ENCODE measurements around the gene ITPK1. TPM values are rescaled to one million over a fixed set of nuclear protein-coding genes. Genes with fewer than 3 reads are reported as not detected.

Gene ITPK1
- total RNA-seq, 2 donors from 2014 or later = 53.8 to 85.0 TPM

GRCh38 chr14:93051600-93052546, 63.9 kb downstream of the ITPK1 start:
- TF ChIP-seq, protein P1, sequence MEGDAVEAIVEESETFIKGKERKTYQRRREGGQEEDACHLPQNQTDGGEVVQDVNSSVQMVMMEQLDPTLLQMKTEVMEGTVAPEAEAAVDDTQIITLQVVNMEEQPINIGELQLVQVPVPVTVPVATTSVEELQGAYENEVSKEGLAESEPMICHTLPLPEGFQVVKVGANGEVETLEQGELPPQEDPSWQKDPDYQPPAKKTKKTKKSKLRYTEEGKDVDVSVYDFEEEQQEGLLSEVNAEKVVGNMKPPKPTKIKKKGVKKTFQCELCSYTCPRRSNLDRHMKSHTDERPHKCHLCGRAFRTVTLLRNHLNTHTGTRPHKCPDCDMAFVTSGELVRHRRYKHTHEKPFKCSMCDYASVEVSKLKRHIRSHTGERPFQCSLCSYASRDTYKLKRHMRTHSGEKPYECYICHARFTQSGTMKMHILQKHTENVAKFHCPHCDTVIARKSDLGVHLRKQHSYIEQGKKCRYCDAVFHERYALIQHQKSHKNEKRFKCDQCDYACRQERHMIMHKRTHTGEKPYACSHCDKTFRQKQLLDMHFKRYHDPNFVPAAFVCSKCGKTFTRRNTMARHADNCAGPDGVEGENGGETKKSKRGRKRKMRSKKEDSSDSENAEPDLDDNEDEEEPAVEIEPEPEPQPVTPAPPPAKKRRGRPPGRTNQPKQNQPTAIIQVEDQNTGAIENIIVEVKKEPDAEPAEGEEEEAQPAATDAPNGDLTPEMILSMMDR (IDR thresholded peaks at IDR 0.05) = no peak
- no peaks in the 10 kb centered on the region for H3K27me3 ChIP-seq (replicated peaks; ENCODE audit: insufficient read depth)
- no peaks in the 10 kb centered on the region for H3K9me3 ChIP-seq
- no peak overlapping the region for H3K4me3 ChIP-seq
- H3K27ac ChIP-seq = no peak overlapping the region
- no peaks in the 10 kb centered on the region for H3K36me3 ChIP-seq
- no peak for DNase-seq (ENCODE audit: low spot score)
- no peak for ATAC-seq (ENCODE audit: insufficient number of reproducible peaks, low FRiP score, low read depth)
- H3K4me1 ChIP-seq (ENCODE audit: control insufficient read depth in 1 of 2, low read depth in 2 of 2) = peaks cover 26 to 46% of the 10 kb centered on the region in 2 donors

DNA sequence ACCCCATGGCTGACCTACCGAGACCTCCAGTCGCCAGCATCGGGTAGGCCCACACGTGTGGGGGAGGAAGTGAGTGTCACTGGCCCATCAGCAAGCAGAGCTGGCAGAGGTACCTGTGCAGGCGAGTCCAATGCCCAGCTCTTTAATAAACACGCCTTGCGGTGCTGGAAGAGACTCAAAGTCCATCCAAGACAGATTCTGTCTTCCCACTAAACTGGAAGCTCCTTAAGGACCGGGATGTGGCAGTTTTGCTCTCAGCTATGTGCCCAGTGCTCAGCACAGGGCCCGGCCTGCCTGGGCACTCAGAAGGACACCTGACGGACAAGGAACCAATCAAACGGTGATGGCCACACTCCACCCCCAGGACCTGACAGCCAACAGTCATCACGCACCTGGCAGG, 65.0 kb downstream of the ITPK1 start:
- no peak for ATAC-seq (ENCODE audit: insufficient number of reproducible peaks, low FRiP score, low read depth)
- H3K27me3 ChIP-seq (replicated peaks; ENCODE audit: insufficient read depth) = no peaks in the 10 kb centered on the region
- DNase-seq (ENCODE audit: low spot score) = no peak
- peak overlapping the region in 1 of 2 donors; percentile 44 for H3K27ac ChIP-seq
- no peak overlapping the region for H3K4me3 ChIP-seq
- TF ChIP-seq, protein P1 (IDR thresholded peaks at IDR 0.05) = no peak
- no peaks in the 10 kb centered on the region for H3K9me3 ChIP-seq
- H3K4me1 ChIP-seq (ENCODE audit: control insufficient read depth in 1 of 2, low read depth in 2 of 2) = peaks cover 16 to 36% of the 10 kb centered on the region in 2 donors
- no peaks in the 10 kb centered on the region for H3K36me3 ChIP-seq

DNA sequence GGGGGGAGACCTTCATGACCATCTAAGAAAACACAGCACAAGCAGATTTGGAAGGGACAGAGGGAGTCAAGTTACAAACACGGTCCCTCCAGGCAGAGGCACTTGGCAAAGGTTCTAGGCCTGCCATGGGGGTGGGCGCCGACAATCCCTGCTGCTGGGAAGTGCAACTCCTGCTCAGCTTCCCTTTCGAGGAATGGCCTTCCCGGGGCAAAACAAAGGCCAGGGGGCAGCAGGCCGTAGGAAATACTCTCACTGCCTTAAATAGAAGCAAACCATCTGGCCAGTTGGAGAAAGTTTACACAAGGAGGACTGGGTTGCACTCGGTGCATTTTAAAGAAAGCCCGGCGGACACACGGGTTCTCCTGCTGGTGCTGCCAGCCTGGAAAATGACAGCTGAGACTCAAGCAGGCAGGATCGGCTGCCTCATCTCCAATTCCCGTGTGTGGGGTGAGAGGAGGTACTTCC, 65.8 kb downstream of the ITPK1 start:
- Histone ChIP-seq H3K4me1 (ENCODE audit: control insufficient read depth in 1 of 2, low read depth in 2 of 2) (peaks cover 16 to 31% of the 10 kb centered on the region in 2 donors), H3K36me3 (no peaks in the 10 kb centered on the region), H3K27me3 (replicated peaks; ENCODE audit: insufficient read depth) (no peaks in the 10 kb centered on the region), H3K4me3 (no peak overlapping the region), H3K9me3 (no peaks in the 10 kb centered on the region), H3K27ac (peak overlapping the region in 1 of 2 donors; percentile 44)
- TF ChIP-seq, protein P1 (IDR thresholded peaks at IDR 0.05) = no peak
- DNase-seq (ENCODE audit: low spot score) = no peak
- ATAC-seq (ENCODE audit: insufficient number of reproducible peaks, low FRiP score, low read depth) = no peak

- Histone ChIP-seq H3K4me3 (no peak overlapping the region), H3K27me3 (replicated peaks; ENCODE audit: insufficient read depth) (no peaks in the 10 kb centered on the region), H3K36me3 (no peaks in the 10 kb centered on the region), H3K27ac (peak overlapping the region in 1 of 2 donors; percentile 44), H3K9me3 (no peaks in the 10 kb centered on the region), H3K4me1 (ENCODE audit: control insufficient read depth in 1 of 2, low read depth in 2 of 2) (peaks cover 18 to 35% of the 10 kb centered on the region in 2 donors)
- ATAC-seq (ENCODE audit: insufficient number of reproducible peaks, low FRiP score, low read depth) (no peak), DNase-seq (ENCODE audit: low spot score) (no peak)
- TF ChIP-seq, protein P1 (IDR thresholded peaks at IDR 0.05) = no peak
Observed at GRCh38 chr14:93049315-93049714, 66.4 kb downstream of the ITPK1 start.

- TF ChIP-seq, protein P1 (IDR thresholded peaks at IDR 0.05) = no peak
- H3K4me3 ChIP-seq = no peak overlapping the region
- no peaks in the 10 kb centered on the region for H3K36me3 ChIP-seq
- no peak overlapping the region for H3K27ac ChIP-seq
- H3K9me3 ChIP-seq = no peaks in the 10 kb centered on the region
- no peak for ATAC-seq (ENCODE audit: insufficient number of reproducible peaks, low FRiP score, low read depth)
- peaks cover 21 to 40% of the 10 kb centered on the region in 2 donors for H3K4me1 ChIP-seq (ENCODE audit: control insufficient read depth in 1 of 2, low read depth in 2 of 2)
- H3K27me3 ChIP-seq (replicated peaks; ENCODE audit: insufficient read depth) = no peaks in the 10 kb centered on the region
- DNase-seq (ENCODE audit: low spot score) = no peak
Observed at GRCh38 chr14:93048843-93049242, 66.9 kb downstream of the ITPK1 start.
